K562 (cell line): Measurements from ENCODE around the gene ZFP36. TPM values are rescaled to one million over a fixed set of nuclear protein-coding genes. Genes with fewer than 3 reads are reported as not detected.

Experiments
- CC2D1A ChIP-seq: fragments of 450-650 bp; IDR thresholded peaks from 2 replicates; pipeline ENCODE4 v1.6.1; 2017; ENCODE audit warnings: mild to moderate bottlenecking
- CXXC5 ChIP-seq: fragments of 250-450 bp; sonication (Bioruptor Pico); IDR thresholded peaks from 2 replicates; pipeline ENCODE4 v1.8.0; 2022; ENCODE audit warnings: inconsistent platforms, mild to moderate bottlenecking, moderate library complexity
- FOS ChIP-seq: IDR thresholded peaks from 3 replicates; pipeline ENCODE4 v1.6.1; 2011; ENCODE audit not compliant: insufficient read length; ENCODE audit errors: extremely low read depth
- GATAD2A ChIP-seq: fragments of 450-650 bp; IDR thresholded peaks from 2 replicates; pipeline ENCODE4 v1.6.1; 2017
- JUND ChIP-seq, 2 experiments: IDR thresholded peaks; 2 replicates in 1 of 2; 3 replicates in 1 of 2; pipeline ENCODE4 v1.6.1; 2011; ENCODE audit warnings: borderline replicate concordance in 2 of 2, low read depth in 2 of 2, low read length in 2 of 2, improper control_type of control experiment in 1 of 2, missing biosample characterization in 1 of 2, missing genetic modification characterization in 1 of 2, missing genetic modification reagents in 1 of 2
- MCM2 ChIP-seq: fragments of 450-650 bp; IDR thresholded peaks from 2 replicates; pipeline ENCODE4 v1.6.1; 2017; ENCODE audit warnings: low read depth, mild to moderate bottlenecking
- MEF2D ChIP-seq: conservative IDR thresholded peaks from 2 replicates; pipeline ENCODE4 v1.6.1; 2016; ENCODE audit warnings: low read depth, missing genetic modification characterization, missing compliant biosample characterization
- MEIS2 ChIP-seq: fragments of 450-650 bp; IDR thresholded peaks from 2 replicates; pipeline ENCODE4 v1.6.1; 2014; ENCODE audit warnings: mild to moderate bottlenecking; ENCODE audit not compliant: partially characterized antibody
- NFRKB ChIP-seq: fragments of 450-650 bp; IDR thresholded peaks from 2 replicates; pipeline ENCODE4 v1.6.1; 2016; ENCODE audit warnings: low read depth
- POLR2G ChIP-seq: fragments of 200-400 bp; formaldehyde crosslinking; IDR thresholded peaks from 2 replicates; pipeline ENCODE4 v1.6.1; 2017; ENCODE audit warnings: low read depth, mild to moderate bottlenecking, antibody characterized with exemption, low read length, moderate library complexity
- POU5F1 ChIP-seq: fragments of 150-350 bp; IDR thresholded peaks from 2 replicates; pipeline ENCODE4 v1.6.1; 2014; ENCODE audit warnings: borderline replicate concordance, low read length, low read depth, mild to moderate bottlenecking; ENCODE audit not compliant: partially characterized antibody
- SPI1 ChIP-seq: IDR thresholded peaks from 2 replicates; pipeline ENCODE4 v1.6.1; 2011; ENCODE audit warnings: low read depth, low read length, control low read depth, borderline replicate concordance
- TFAM ChIP-seq: fragments of 250-450 bp; sonication (Bioruptor Pico); conservative IDR thresholded peaks from 2 replicates; pipeline ENCODE4 v1.5.0; 2021; ENCODE audit warnings: mild to moderate bottlenecking, moderate library complexity
- ZNF263 ChIP-seq: sonication (generic); formaldehyde crosslinking; IDR thresholded peaks from 2 replicates; pipeline ENCODE4 v1.8.0; 2022; ENCODE audit warnings: mild to moderate bottlenecking, missing genetic modification reagents, borderline replicate concordance
- ZNF589 ChIP-seq: fragments of 200-800 bp; sonication (Bioruptor generic); IDR thresholded peaks from 2 replicates; pipeline ENCODE4 v1.6.1; 2016; ENCODE audit warnings: low read depth, missing genetic modification characterization, missing compliant biosample characterization
- polyA plus RNA-seq, 8 experiments: library from polyadenylated mRNA; depleted of rRNA in 4 of 8; stranded (reverse) in 5 of 8; unstranded in 3 of 8; fragments of >200 nt; fragmentation: Nextera tagmentation in 2 of 8; fragmentation: Illumina TruSeq in 1 of 8; extraction: Ambion mirVana in 2 of 8; extraction: Trizol in 1 of 8; gene quantifications; 2 replicates each; pipeline versions ENCODE4 v1.2.1 to v1.2.3, GENCODE V29; 2011 to 2014; ENCODE audit warnings: inconsistent platforms in 1 of 8, missing spikeins in 1 of 8
- total RNA-seq, 7 experiments: library from RNA; depleted of rRNA in 6 of 7; stranded (reverse); fragments of >200 nt in 6 of 7; fragmentation: Illumina TruSeq in 2 of 7; extraction: Trizol in 2 of 7; gene quantifications; 2 replicates each; pipeline versions ENCODE4 v1.2.1 to v1.2.3, GENCODE V29; 2011 to 2021; ENCODE audit warnings: low replicate concordance in 1 of 7
- TF ChIP-seq, protein P1 (sequence below): sonication (generic); formaldehyde crosslinking; IDR thresholded peaks from 2 replicates; pipeline ENCODE4 v1.8.0; 2022; ENCODE audit warnings: missing genetic modification reagents, mild to moderate bottlenecking, borderline replicate concordance
- TF ChIP-seq, protein P2 (sequence below): sonication (generic); formaldehyde crosslinking; IDR thresholded peaks from 2 replicates; pipeline ENCODE4 v1.8.1; 2023; ENCODE audit warnings: mild to moderate bottlenecking, missing genetic modification reagents
- TF ChIP-seq, protein P3 (sequence below), 2 experiments: fragments of 150-350 bp in 1 of 2; IDR thresholded peaks; 2 replicates each; pipeline ENCODE4 v1.6.1; 2012 to 2016; ENCODE audit warnings: low read depth in 2 of 2, low read length in 2 of 2, mild to moderate bottlenecking in 1 of 2, moderate library complexity in 1 of 2

ZFP36 gene
- total and polyA plus RNA-seq, 9 of the 15 experiments (the other 6 are each of a cell fraction or from before 2014, with no cell fraction given) = 1.0 to 20.1 (median 3.5) TPM

DNA sequence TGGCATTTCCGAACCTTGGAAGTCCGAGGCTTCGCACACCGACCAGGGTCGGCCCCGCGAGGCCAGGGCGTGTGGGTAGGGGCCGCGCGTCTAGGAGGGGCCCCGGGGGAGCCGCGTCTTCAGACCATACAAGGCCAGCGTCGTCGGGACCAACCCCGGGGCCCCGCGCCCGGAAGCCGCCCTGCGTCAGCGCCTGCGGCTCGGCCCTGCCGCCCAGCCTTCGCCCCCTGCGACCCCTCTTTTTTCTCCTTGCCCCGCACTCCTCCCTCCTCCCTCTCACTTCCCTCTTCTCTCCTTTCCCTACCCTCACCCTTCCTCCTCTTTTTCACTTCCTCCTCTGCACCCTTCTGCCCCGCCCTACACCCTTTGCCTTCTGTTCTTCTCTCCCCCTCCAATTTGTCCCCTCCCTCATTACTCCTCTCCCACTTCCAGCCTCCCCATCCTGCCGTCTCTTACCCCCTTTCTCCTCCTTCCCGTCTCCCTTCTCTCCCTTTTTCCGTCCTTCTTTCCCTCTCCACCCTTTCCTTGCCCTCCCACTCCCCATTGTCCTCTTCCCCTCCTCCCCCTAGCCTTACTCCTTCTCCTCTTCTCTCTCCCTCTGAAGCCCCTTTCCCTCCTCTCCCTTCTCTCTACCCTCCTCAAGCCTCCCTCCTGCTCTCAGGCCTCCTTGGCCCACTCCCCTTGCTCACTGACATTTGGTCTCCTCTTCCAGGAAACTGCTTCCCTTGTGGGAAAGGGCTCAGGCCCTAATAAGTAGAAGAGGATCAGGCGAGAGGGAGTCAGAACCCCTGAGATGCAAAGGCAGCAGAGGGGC lies 3.6 kb downstream of the ZFP36 start (continued):
- no peak for TF ChIP-seq JUND (IDR thresholded peaks at IDR 0.05; ENCODE audit: borderline replicate concordance, low read depth, low read length)
- TF ChIP-seq JUND (tag; IDR thresholded peaks at IDR 0.05; ENCODE audit: borderline replicate concordance, low read depth, low read length) = no peak; the same call in 2 of the 3 replicates
- TF ChIP-seq, protein P1, sequence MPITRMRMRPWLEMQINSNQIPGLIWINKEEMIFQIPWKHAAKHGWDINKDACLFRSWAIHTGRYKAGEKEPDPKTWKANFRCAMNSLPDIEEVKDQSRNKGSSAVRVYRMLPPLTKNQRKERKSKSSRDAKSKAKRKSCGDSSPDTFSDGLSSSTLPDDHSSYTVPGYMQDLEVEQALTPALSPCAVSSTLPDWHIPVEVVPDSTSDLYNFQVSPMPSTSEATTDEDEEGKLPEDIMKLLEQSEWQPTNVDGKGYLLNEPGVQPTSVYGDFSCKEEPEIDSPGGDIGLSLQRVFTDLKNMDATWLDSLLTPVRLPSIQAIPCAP = no peak
- no peak for TF ChIP-seq POU5F1
- peak; percentile 96 for TF ChIP-seq ZNF263
- TF ChIP-seq, protein P2, sequence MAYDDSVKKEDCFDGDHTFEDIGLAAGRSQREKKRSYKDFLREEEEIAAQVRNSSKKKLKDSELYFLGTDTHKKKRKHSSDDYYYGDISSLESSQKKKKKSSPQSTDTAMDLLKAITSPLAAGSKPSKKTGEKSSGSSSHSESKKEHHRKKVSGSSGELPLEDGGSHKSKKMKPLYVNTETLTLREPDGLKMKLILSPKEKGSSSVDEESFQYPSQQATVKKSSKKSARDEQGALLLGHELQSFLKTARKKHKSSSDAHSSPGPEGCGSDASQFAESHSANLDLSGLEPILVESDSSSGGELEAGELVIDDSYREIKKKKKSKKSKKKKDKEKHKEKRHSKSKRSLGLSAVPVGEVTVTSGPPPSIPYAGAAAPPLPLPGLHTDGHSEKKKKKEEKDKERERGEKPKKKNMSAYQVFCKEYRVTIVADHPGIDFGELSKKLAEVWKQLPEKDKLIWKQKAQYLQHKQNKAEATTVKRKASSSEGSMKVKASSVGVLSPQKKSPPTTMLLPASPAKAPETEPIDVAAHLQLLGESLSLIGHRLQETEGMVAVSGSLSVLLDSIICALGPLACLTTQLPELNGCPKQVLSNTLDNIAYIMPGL (CRISPR knock-in tag) = no peak
- TF ChIP-seq MEF2D = 0 out of 2 replicates have a peak, but pooled peaks have one; percentile 32
- TF ChIP-seq NFRKB = peak; percentile 91
- TF ChIP-seq SPI1 = peak; percentile 90; the same call in 1 of the 2 replicates
- peak; percentile 86 for TF ChIP-seq POLR2G
- TF ChIP-seq GATAD2A = peak; percentile 95; the same call in 1 of the 2 replicates
- TF ChIP-seq, protein P3, sequence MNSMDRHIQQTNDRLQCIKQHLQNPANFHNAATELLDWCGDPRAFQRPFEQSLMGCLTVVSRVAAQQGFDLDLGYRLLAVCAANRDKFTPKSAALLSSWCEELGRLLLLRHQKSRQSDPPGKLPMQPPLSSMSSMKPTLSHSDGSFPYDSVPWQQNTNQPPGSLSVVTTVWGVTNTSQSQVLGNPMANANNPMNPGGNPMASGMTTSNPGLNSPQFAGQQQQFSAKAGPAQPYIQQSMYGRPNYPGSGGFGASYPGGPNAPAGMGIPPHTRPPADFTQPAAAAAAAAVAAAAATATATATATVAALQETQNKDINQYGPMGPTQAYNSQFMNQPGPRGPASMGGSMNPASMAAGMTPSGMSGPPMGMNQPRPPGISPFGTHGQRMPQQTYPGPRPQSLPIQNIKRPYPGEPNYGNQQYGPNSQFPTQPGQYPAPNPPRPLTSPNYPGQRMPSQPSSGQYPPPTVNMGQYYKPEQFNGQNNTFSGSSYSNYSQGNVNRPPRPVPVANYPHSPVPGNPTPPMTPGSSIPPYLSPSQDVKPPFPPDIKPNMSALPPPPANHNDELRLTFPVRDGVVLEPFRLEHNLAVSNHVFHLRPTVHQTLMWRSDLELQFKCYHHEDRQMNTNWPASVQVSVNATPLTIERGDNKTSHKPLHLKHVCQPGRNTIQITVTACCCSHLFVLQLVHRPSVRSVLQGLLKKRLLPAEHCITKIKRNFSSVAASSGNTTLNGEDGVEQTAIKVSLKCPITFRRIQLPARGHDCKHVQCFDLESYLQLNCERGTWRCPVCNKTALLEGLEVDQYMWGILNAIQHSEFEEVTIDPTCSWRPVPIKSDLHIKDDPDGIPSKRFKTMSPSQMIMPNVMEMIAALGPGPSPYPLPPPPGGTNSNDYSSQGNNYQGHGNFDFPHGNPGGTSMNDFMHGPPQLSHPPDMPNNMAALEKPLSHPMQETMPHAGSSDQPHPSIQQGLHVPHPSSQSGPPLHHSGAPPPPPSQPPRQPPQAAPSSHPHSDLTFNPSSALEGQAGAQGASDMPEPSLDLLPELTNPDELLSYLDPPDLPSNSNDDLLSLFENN (IDR thresholded peaks at IDR 0.05; ENCODE audit: low read depth in 2 of 2, low read length in 2 of 2) = no peak
- no peak for TF ChIP-seq MEIS2
- TF ChIP-seq ZNF589 (CRISPR knock-in tag) = no peak
- peak; percentile 2; the same call in 1 of the 2 replicates for TF ChIP-seq CXXC5 (CRISPR knock-in tag)
- no peak for TF ChIP-seq MCM2
- no peak for TF ChIP-seq TFAM (CRISPR knock-in tag)
- TF ChIP-seq FOS = no peak
- no peak for TF ChIP-seq CC2D1A
